Activated CD8-positive, alpha-beta memory T cell treated with anti-CD3 and anti-CD28 coated beads for 1 hour (primary cell): ENCODE measurements around the gene CAPRIN2.
A peak's percentile ranks its signal among the peaks of the same experiment; 100 is the strongest.

Experiments used
- DNase-seq, 2 donors: peaks; one replicate each; pipeline ENCODE4 v3.0.0-alpha.2; 2020; ENCODE audit warnings: low read depth in 1 of 2; ENCODE audit errors: extremely low read depth in 1 of 2

CAPRIN2 gene

GRCh38 chr12:30754750-30755394 lies at the start of gene CAPRIN2:
Gene CAPRIN2, minus strand, starts transcription at chr12:30754951. Its CDS starts 1,431 bp downstream, at chr12:30753520.
- peak; percentile 74 to 92 for DNase-seq

- DNase-seq: no peak
Observed at GRCh38 chr12:30797689-30798088, 42.9 kb upstream of the CAPRIN2 start.

GRCh38 chr12:30796891-30797371 lies 42.2 kb upstream of the CAPRIN2 start:
- no peak for DNase-seq

GRCh38 chr12:30796313-30796780 lies 41.6 kb upstream of the CAPRIN2 start:
- no peak for DNase-seq

GRCh38 chr12:30795410-30796312 lies 40.9 kb upstream of the CAPRIN2 start:
- DNase-seq: peak in 1 of 2 donors; percentile 31

- no peak for DNase-seq
Observed at GRCh38 chr12:30794591-30795409, 40.0 kb upstream of the CAPRIN2 start.

- DNase-seq: no peak
Observed at GRCh38 chr12:30794020-30794419, 39.3 kb upstream of the CAPRIN2 start.

GRCh38 chr12:30792648-30793499 lies 38.1 kb upstream of the CAPRIN2 start:
- no peak for DNase-seq

GRCh38 chr12:30792085-30792484 lies 37.3 kb upstream of the CAPRIN2 start:
- DNase-seq: no peak

GRCh38 chr12:30788754-30789153 lies 34.0 kb upstream of the CAPRIN2 start:
- DNase-seq: no peak

GRCh38 chr12:30785630-30786029 lies 30.9 kb upstream of the CAPRIN2 start:
- no peak for DNase-seq

- DNase-seq: no peak
Observed at GRCh38 chr12:30784508-30784907, 29.8 kb upstream of the CAPRIN2 start.

- no peak for DNase-seq
Observed at GRCh38 chr12:30783946-30784345, 29.2 kb upstream of the CAPRIN2 start.

GRCh38 chr12:30782316-30783173 lies 27.8 kb upstream of the CAPRIN2 start:
- no peak for DNase-seq

- no peak for DNase-seq
Observed at GRCh38 chr12:30779578-30779977, 24.8 kb upstream of the CAPRIN2 start.

- no peak for DNase-seq
Observed at GRCh38 chr12:30779178-30779577, 24.4 kb upstream of the CAPRIN2 start.

- DNase-seq: no peak
Observed at GRCh38 chr12:30774599-30774998, 19.8 kb upstream of the CAPRIN2 start.

GRCh38 chr12:30769802-30770201 lies 15.1 kb upstream of the CAPRIN2 start:
- DNase-seq: no peak

GRCh38 chr12:30764251-30764650 lies 9.5 kb upstream of the CAPRIN2 start:
- no peak for DNase-seq
